NB4 (cell line): ENCODE measurements around the gene ZNF740.

Source experiments
- CTCF ChIP-seq: IDR thresholded peaks from one replicate; pipeline ENCODE4 v1.5.1; 2012; ENCODE audit warnings: low read depth, low read length
- MAX ChIP-seq: IDR thresholded peaks from 2 replicates; pipeline ENCODE4 v1.6.1; 2011; ENCODE audit warnings: low read depth, low read length
- POLR2A ChIP-seq: IDR thresholded peaks from 2 replicates; pipeline ENCODE4 v1.6.1; 2011; ENCODE audit warnings: mild to moderate bottlenecking; ENCODE audit not compliant: insufficient read length; ENCODE audit errors: extremely low read depth

- TF ChIP-seq CTCF: no peak
- no peak for TF ChIP-seq MAX
- no peak for TF ChIP-seq POLR2A
Observed at GRCh38 chr12:53186745-53187144, 6.2 kb downstream of the ZNF740 start.
